Ovary (tissue), 9 donors: ENCODE measurements around the gene OGFOD2. TPM values are rescaled to one million over a fixed set of nuclear protein-coding genes. Genes with fewer than 3 reads are reported as not detected.

ENCODE experiments used
- DNase-seq, 5 donors: peaks; one replicate each; pipeline ENCODE4 v3.0.0-alpha.2; 2019 to 2020
- H3K27ac ChIP-seq, 2 donors: fragments of 200-600 bp; one replicate each; pipeline versions ENCODE4 v1.5.1 to v1.8.0; 2019 to 2022
- H3K27me3 ChIP-seq: fragments of 200-600 bp; one replicate; pipeline ENCODE4 v1.8.0; 2022
- H3K36me3 ChIP-seq: fragments of 200-600 bp; sonication (generic); one replicate; pipeline ENCODE4 v1.5.1; 2019
- H3K4me1 ChIP-seq: one replicate; pipeline ENCODE4 v1.8.1; 2013; ENCODE audit warnings: mild to moderate bottlenecking, moderate library complexity; ENCODE audit not compliant: insufficient read depth
- H3K4me3 ChIP-seq: fragments of 200-600 bp; sonication (generic); one replicate; pipeline ENCODE4 v1.5.1; 2017
- H3K9me3 ChIP-seq, 2 donors: fragments of 200-600 bp in 1 of 2; sonication (generic) in 1 of 2; one replicate each; pipeline versions ENCODE4 v1.5.1 to v1.8.1; 2013 to 2019; ENCODE audit warnings: mild to moderate bottlenecking in 1 of 2, moderate library complexity in 1 of 2
- CTCF ChIP-seq, 3 donors: fragments of 450-650 bp in 2 of 3; fragments of 200-600 bp in 1 of 3; IDR thresholded peaks; one replicate each; pipeline versions ENCODE4 v1.5.1 to v1.8.0; 2016 to 2022; ENCODE audit warnings: antibody characterized with exemption in 3 of 3, mild to moderate bottlenecking in 1 of 3
- EP300 ChIP-seq: sonication (generic); formaldehyde crosslinking; IDR thresholded peaks from one replicate; pipeline ENCODE4 v1.6.1; 2017; ENCODE audit warnings: antibody characterized with exemption
- POLR2A ChIP-seq: fragments of 450-650 bp; IDR thresholded peaks from one replicate; pipeline ENCODE4 v1.6.1; 2017; ENCODE audit warnings: antibody characterized with exemption, mild to moderate bottlenecking, moderate library complexity
- WGBS, 3 donors: extraction: QIAGEN DNeasy Blood & Tissue Kit in 1 of 3; methylation state at CpG; one replicate each; pipeline versions ENCODE4 v1.1.5 to v1.1.7; 2013 to 2017; 5-methylcytosine and 5-hydroxymethylcytosine counted together
- intact Hi-C, 4 donors: fragments of 100-400 bp; cut with DNase I; formaldehyde crosslinking; loops; one replicate each; pipeline versions ENCODE4 v1.11.0 to v1.15.1; 2022 to 2023
- polyA plus RNA-seq, 2 donors: library from polyadenylated mRNA; stranded (reverse); fragments of 200-250 nt in 1 of 2; fragments of 350-450 nt in 1 of 2; fragmentation: Illumina TruSeq in 1 of 2; extraction: RNeasy Lipid Tissue Mini Kit (QIAGEN cat#74804) in 1 of 2; gene quantifications; one replicate each; pipeline ENCODE4 v1.2.3, GENCODE V29; 2013 to 2014
- total RNA-seq, 7 donors: library from RNA; depleted of rRNA in 2 of 7; stranded (reverse); fragments of >200 nt in 2 of 7; fragmentation: NEBNext Ultra II Directional in 3 of 7; extraction: Animal tissue kit (Norgen Biotek cat#: 25700) in 3 of 7; gene quantifications; one replicate each; pipeline versions ENCODE4 v1.1.0 to v1.2.4, GENCODE V29; 2016 to 2023
- donor health status: DM: no; HTN: no; CAD: no; lungs with moderate emphysema.
- donor health status: DM: no; HTN: no; CAD: no.
- donor health status: Bipolar disorder and iron deficiency.
- donor health status: DM: yes; HTN: yes; CAD: no.
- donor health status: DM: no; HTN: no; CAD: no.
- donor health status: DM: yes; HTN: yes; CAD: no.

The OGFOD2 gene
- total and polyA plus RNA-seq, 9 donors = 1.4 to 17.6 (median 16.8) TPM

GRCh38 chr12:122979001-122979907, 4.2 kb downstream of the OGFOD2 start:
- TF ChIP-seq EP300 = no peak
- peaks cover 25% of the 10 kb centered on the region for H3K4me1 ChIP-seq
- H3K4me3 ChIP-seq = peak overlapping the region; percentile 87
- intact Hi-C loops = loop anchor here in 3 of 4 donors (5.0 kb wide), 2 partner anchors 63 to 253 kb away; partner anchors contain the start of genes MPHOSPH9 (in 2 of the 3) and MTRFR (in 2 of the 3)
- WGBS, 3 donors = 56 to 60% (median 59%) methylated on average over 16 to 28 of the region's 28 CpGs
- H3K27ac ChIP-seq = no peak overlapping the region
- DNase-seq = peak in 2 of 5 donors; percentile 31 to 35
- H3K9me3 ChIP-seq = no peaks in the 10 kb centered on the region
- H3K27me3 ChIP-seq = no peaks in the 10 kb centered on the region
- no peaks in the 10 kb centered on the region for H3K36me3 ChIP-seq

GRCh38 chr12:122979908-122980182, 4.8 kb downstream of the OGFOD2 start:
- peaks cover 29% of the 10 kb centered on the region for H3K4me1 ChIP-seq
- TF ChIP-seq EP300 (no peak), CTCF (IDR thresholded peaks at IDR 0.05) (no peak), POLR2A (no peak)
- peak overlapping the region; percentile 87 for H3K4me3 ChIP-seq
- H3K9me3 ChIP-seq = no peaks in the 10 kb centered on the region
- H3K36me3 ChIP-seq = no peaks in the 10 kb centered on the region
- WGBS, 3 donors = 2 to 6% (median 6%) methylated on average over 7 of the region's 7 CpGs
- no peaks in the 10 kb centered on the region for H3K27me3 ChIP-seq
- intact Hi-C loops = loop anchor here (5.0 kb wide), 4 partner anchors 62 to 257 kb away; partner anchors contain the start of genes PITPNM2 (in 3 of the 4), MPHOSPH9 (in 2 of the 4) and MTRFR (in 2 of the 4)
- peak overlapping the region; percentile 67 to 88 for H3K27ac ChIP-seq
- no peak for DNase-seq

GRCh38 chr12:122980183-122981035, 5.4 kb downstream of the OGFOD2 start, which contains the start of gene ARL6IP4:
TSS of gene ARL6IP4 (plus strand) at chr12:122980681. CDS start at chr12:122981140, 459 bp downstream.
- Histone ChIP-seq H3K36me3 (no peaks in the 10 kb centered on the region), H3K4me3 (peak within 1 kb of the TSS; percentile 87), H3K4me1 (peaks cover 32% of the 10 kb centered on the region), H3K27ac (peak within 1 kb of the TSS; percentile 67 to 88), H3K9me3 (no peaks in the 10 kb centered on the region), H3K27me3 (no peaks in the 10 kb centered on the region)
- intact Hi-C loops = loop anchor here in 3 of 4 donors (5.0 kb wide), 2 partner anchors 172 to 257 kb away; partner anchors contain the start of gene PITPNM2 (in 3 of the 3)
- peak; percentile 56 to 79 (median 70) for DNase-seq
- TF ChIP-seq CTCF (IDR thresholded peaks at IDR 0.05) (peak in 1 of 3 donors; percentile 38), POLR2A (peak; percentile 80), EP300 (no peak)
- 0 to 2% (median 0%) methylated on average over 65 to 96 of the region's 96 CpGs for WGBS, 3 donors

- TF ChIP-seq POLR2A (no peak), CTCF (IDR thresholded peaks at IDR 0.05) (no peak), EP300 (no peak)
- Histone ChIP-seq H3K4me1 (peaks cover 34% of the 10 kb centered on the region), H3K9me3 (no peaks in the 10 kb centered on the region), H3K27ac (peak overlapping the region; percentile 67 to 88), H3K36me3 (no peaks in the 10 kb centered on the region), H3K4me3 (peak overlapping the region; percentile 87), H3K27me3 (no peaks in the 10 kb centered on the region)
- DNase-seq = peak in 1 of 5 donors; percentile 42
- intact Hi-C loops = loop anchor here in 3 of 4 donors (5.0 kb wide), 2 partner anchors 171 to 256 kb away; partner anchors contain the start of gene PITPNM2 (in 3 of the 3)
- WGBS, 3 donors = 0 to 1% (median 1%) methylated on average over 40 of the region's 40 CpGs
Observed at GRCh38 chr12:122981036-122981471, 6.0 kb downstream of the OGFOD2 start.
